Right lobe of liver (tissue), 4 donors: ENCODE measurements around the gene RGS9.
"Not testable (repeated sequence)": the region's sequence is repeated elsewhere in the genome, so short reads cannot be mapped to it uniquely, and the experiment has no call there.

Source experiments
- CTCF ChIP-seq, 4 donors: fragments of 200-600 bp in 3 of 4; fragments of 450-650 bp in 1 of 4; IDR thresholded peaks; one replicate each; pipeline versions ENCODE4 v1.5.1 to v1.8.0; 2016 to 2022; ENCODE audit warnings: antibody characterized with exemption in 4 of 4, mild to moderate bottlenecking in 2 of 4
- POLR2A ChIP-seq: fragments of 450-650 bp; IDR thresholded peaks from one replicate; pipeline ENCODE4 v1.6.1; 2017; ENCODE audit warnings: antibody characterized with exemption, mild to moderate bottlenecking
- donor health status: DM: no; HTN: no; CAD: no.
- donor health status: DM: no; HTN: no; CAD: no.
- donor health status: DM: no; HTN: yes; CAD: no.

- TF ChIP-seq CTCF (IDR thresholded peaks at IDR 0.05); POLR2A: not testable (repeated sequence)
These were observed 43.6 kb downstream of the RGS9 start for GRCh38 chr17:65180752-65181236.
